Measurements from ENCODE around the gene MCCD1.
"Not testable (repeated sequence)": the region's sequence is repeated elsewhere in the genome, so short reads cannot be mapped to it uniquely, and the experiment has no call there.

The MCCD1 gene, protein sequence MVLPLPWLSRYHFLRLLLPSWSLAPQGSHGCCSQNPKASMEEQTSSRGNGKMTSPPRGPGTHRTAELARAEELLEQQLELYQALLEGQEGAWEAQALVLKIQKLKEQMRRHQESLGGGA

DNA sequence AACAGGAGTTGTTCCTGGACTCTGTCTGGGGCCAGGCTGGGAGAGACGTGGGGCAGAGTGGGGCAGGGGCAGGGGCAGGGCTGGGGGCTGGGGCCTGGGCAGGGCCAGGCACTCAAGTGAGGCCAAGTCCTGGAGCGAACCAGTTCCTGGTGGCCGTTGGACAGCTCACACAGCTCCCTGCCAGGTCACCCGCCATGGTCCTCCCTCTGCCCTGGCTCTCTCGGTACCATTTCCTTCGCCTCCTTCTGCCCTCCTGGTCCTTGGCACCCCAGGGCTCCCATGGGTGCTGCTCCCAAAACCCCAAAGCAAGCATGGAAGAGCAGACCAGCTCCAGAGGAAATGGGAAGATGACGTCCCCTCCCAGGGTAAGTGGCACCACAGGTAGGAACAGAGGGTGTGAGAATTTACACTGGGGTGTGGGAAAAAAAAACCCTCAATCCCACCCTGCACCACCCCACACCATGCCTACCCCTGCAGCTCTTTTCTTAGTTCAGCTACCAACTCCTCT, at the start of gene MCCD1:
Gene MCCD1, plus strand, starts transcription at position 142 of the 508 bp plus-strand sequence. Its CDS starts 53 bp downstream, at position 195.
- no peak for DNase-seq

DNA sequence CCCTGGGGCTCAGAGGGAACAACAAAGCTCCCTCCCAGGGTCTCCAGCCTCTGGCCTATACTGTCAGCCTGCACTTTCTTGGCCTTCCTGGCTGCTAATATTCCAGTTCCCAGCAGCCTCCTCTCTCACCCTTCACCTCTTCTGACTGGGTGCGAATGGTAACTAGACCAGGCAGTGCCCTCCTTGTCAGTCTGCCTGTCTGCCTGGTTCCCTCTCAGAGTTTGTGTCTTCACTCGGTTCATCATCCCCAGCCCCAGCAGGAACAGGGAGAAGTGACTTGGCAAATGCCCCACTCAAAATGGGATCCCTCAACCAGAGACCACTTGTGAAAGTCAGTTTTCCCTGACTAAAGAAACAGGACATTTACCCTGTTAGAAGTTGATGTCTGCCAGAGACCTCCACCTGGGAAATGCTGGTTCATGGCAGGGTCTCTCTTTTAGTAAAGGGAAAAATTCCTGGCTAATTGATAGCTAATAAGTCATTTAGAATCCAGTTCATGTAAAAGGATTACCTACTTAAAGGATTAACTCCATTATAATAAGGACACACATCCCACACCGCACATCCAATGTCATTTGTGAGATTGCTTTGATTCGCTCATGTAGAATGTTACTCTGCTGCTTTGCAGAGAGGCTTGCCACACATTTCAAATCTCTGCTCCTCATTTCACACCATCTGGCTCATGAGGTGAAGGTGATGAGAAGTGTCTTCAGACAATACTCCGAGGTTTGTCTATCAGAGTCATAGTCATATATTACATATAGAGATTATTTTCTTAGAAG, 49.4 kb upstream of the MCCD1 start:
- no peak for DNase-seq

DNA sequence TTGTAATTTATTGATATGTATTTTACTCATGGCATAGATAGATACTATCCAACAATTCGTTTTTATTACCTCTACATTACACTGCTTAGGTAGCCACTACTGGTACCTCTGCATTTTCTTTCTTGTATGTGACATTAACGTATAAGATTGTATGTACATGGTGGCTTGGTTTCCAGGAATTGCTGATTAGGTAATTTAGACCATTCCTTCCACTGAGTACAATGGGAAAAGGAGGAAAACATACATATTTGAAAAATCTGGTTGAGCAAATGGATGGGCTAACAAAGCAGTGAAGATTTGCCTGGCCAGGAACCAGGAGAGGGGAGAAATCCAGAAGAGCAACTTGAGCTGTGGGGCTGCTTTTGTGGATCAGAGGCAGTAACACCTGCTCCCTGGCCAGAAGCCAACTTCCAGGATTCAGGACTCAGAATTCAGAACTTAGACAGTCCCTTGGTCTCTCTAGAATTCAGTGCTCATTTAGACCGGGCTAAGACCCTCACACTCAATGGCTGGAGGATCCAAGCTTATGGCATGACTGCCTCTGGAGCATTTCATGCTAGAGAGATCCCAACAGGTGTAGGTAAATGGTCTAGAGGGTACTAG, 48.7 kb upstream of the MCCD1 start:
- DNase-seq = peak; percentile 59

DNA sequence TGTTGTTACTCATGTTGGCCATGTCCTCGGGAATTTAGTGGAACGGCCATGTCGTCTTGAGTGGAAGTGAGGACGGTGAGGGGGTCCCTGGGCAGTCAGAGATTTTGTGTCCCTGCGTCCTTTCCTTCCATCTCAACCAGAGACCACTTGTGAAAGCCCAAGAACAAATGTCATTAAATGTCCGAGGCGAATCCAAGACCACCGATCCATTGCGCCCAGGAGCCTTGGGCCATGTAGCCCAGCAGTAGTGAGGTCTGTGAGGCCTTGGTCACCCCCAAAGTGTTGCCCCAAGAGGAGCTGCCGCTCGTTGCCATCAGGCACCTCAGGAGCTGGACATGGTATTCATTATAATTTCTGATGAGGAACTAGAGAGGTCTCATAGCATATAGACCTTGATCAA, 48.2 kb upstream of the MCCD1 start:
- no peak for DNase-seq

DNA sequence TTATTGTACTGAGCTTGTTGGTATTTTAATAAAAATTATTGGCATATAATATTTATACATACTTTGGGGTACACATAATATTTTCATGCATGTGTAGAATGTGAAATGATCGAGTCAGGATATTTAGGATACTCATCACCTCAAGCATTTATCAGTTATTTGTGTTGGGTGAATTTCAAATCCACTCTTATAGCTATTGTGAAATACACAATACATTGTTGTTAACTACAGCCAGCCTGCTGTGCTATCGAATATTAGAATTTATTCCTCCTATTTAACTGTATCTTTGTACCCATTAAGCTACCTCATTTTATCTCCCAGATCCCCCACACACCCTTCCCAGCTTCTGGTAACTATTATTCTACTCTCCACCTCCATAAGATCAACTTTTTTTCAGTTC, 45.4 kb upstream of the MCCD1 start:
- DNase-seq = no peak

DNA sequence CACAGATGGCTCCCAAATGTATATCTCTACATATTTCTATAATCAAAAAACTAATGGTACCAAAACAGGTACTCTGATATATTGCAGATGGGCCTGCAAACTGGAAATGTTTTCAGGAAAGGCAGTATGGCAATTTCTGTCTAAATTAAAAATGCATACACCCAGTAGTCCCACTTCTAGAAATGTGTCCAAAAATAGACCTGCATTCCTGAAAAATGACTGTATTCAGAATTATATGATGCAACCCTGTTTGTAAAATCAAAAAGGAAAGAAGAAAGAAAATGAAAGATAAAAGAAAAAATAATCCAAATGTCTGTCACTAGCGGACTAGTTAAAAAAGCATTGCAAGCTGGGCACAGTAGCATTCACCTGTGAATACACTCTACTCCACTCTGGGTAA, 43.7 kb upstream of the MCCD1 start:
- DNase-seq = no peak

DNA sequence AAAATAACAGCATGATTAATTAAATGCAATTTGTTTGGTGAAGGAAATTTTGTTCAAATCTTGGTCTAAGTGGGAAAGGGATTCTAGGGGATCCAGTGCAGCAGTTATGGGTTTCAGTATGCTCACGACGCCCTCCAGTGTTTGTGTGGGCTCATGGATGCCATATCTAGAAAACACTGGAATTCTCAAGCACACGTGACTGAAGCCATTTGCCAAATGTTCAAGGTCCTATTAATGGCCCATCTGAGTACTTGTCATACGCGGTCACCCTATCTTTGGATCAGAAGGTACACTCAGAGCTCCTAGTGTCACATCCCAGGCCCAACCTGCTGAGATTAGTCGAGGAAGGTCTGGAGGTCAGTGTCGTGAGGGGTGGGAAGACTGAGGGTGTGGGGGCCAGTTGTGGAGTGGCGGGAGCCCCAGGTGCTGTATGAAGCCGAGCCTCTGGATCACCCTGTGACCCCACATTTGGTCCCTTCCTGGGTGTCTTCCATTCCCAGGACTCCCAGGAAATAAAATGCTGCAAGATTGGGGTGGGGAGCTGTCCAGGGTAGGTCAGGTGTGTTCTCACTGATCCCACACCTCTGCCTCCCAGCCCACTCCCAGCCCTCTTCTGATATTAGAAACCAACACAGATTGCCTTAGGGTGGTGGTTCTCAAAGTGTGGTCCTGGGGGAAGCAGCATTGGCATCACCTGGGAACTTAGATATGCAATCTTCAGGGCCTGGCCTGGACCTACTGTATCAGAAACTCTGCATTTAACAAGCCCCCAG, 42.5 kb upstream of the MCCD1 start:
- DNase-seq = not testable (repeated sequence)

DNA sequence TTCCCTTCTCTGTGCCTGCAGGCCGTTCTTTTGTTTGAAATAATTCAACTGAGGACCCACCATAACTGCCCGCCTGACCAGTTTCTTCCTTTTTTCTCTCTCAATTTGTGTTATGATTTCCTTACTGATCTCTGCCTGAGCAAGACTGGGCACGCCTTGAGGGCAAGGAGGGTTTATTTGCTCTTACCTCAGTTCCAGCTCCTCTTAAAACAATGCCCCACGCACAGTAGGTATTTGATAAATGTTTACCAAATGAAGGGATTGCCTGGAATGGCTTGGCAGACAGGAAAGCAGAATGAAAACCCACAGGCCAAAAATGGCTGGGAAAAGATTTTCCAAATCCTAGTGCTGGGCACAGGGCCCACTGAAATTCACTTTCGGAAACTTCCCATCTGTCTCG, 41.1 kb upstream of the MCCD1 start:
- DNase-seq = not testable (repeated sequence)

DNA sequence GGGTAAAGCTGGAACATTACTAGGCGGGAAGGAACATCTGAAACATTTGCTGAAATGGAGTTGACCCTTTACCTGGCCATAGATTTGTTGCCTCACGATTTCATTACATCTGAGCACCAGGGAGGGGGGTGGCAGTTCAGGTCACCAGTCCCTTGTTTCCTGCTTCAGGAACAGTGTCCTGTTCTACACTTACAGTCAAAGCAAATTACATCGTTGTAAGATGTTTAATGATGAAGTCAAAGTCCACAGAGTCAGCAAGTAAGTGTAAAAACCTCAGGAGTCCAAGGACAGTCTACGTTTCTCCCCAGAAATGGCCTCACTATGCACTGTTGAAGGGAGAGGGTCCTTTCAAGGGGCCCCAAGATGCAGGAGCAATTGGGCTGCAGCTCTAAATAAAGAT, 39.7 kb upstream of the MCCD1 start:
- no peak for DNase-seq

DNA sequence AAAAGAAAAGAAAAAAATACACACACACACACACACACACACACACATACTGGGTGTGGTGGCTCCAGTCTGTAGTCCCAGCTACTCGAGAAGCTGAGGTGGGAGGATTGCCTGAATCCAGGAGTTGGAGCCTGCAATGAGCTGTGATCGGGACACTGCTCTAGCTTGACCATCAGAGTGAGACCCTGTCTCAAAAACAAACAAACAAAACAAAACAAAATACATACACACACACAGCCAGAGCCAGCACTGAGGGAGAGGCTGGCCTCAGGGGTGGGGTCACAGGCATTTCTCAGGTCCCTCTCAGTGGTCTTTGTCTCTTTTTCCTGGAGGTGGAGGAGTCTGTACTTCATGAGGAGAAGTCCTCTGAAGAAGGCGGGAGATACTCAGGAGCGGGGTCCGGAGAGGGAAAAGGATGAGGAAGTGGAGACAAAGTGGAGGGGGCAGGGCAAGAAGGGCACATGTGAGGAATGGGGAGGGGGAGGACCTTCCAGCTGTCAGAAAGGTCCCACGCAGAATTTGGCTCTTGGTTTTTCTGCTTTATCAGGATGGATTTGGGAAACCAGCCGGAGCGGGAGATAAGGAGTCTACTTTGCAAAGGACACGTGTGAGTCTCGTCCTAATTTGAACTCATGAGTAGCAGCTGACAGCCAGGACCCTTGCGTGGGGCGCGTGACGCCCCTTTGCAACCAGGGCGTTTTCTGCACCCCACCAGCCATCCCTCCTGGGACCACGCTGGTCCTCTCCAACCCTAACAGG, 38.5 kb upstream of the MCCD1 start:
- no peak for DNase-seq

DNA sequence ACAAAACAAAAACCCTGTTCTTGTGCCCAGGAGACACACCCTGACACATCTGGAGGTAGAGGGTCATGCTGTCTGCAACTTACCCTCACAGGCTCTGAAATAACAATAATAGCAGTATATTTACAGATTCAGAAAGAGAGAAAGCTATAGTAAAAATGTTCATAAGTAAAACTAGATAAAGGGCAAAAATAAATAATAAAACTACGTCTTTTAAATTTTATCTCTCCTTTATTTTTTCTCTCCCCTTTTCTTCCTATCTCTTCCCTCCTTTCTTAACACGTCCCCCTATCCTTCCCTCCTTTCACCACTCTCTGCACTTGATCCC, 35.2 kb upstream of the MCCD1 start:
- DNase-seq = not testable (repeated sequence)

DNA sequence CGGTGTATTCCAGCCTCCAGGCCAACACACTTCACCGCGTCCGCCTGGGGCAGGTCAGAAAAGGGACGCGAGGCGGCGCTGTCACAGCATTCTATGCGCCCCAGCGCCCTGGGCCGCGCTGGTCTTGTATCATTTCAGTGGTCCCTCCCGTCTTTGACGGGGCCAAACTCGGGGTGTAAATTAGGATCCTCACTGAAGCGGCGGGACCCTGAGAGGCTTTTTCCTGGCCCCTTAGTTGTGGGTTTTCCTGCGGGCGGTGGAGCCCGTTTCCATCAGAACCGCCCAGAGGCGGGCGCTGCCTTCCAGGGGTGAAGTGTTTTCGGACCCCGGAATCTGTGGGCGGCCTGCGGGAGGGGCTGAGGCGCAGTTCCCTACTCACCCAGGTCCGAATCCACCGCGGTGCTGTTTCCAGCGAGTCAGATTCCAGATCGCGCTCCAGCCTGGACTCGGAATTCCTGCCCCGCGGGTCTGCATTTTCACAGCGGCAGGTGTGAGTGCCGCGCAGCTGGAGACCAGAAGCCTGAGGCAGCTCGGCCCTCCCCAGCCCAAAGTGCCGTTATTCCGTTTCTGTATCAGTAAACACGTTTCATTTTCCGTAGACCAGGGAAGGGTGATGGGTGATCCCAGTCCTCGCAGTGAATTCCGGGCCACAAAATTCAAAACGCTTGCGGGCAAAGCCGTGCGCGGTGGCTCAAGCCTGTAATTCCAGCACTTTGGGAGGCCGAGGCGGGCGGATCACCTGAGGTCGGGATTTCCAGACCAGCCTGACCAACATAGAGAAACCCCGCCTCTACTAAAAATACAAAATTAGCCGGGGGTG, 34.7 kb upstream of the MCCD1 start:
- peak; percentile 90 for DNase-seq

DNA sequence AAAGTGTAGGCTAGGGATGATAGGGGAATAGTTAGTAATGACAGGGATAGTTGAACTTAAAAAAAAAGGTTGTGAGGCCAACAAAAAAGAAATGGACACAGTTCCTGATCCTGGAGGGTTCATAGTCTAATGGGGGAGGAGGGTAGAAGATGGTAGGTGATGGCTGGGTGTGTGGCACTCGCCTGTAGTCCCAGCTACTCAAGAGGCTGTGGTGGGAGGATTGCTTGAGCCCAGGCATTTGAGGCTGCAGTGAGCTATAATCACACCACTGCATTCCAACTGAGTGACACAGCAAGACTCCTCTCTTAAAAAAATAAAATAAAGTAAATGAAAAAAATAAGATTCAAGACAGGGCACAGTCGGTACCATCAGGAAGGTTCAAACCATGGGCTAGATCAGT, 33.2 kb upstream of the MCCD1 start:
- no peak for DNase-seq

DNA sequence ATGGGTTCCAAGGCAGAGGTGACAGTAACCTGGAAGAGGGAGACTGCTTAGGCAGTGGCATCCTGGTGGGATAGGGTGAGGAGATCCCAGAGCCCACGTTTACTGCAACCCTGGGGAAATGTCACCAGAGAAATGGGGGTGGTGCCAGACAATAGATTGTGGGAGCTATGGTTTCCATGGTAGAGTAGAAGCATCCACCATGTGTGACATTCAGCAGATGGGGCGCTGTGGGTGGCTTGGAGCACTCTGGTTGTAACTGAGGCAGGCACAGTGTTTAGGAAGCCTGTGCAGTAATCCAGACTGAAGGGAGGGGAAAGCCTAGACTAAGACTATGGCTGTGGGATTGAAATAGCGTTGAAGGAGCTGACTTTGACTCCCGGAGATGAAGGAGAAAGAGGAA, 31.9 kb upstream of the MCCD1 start:
- not testable (repeated sequence) for DNase-seq

DNA sequence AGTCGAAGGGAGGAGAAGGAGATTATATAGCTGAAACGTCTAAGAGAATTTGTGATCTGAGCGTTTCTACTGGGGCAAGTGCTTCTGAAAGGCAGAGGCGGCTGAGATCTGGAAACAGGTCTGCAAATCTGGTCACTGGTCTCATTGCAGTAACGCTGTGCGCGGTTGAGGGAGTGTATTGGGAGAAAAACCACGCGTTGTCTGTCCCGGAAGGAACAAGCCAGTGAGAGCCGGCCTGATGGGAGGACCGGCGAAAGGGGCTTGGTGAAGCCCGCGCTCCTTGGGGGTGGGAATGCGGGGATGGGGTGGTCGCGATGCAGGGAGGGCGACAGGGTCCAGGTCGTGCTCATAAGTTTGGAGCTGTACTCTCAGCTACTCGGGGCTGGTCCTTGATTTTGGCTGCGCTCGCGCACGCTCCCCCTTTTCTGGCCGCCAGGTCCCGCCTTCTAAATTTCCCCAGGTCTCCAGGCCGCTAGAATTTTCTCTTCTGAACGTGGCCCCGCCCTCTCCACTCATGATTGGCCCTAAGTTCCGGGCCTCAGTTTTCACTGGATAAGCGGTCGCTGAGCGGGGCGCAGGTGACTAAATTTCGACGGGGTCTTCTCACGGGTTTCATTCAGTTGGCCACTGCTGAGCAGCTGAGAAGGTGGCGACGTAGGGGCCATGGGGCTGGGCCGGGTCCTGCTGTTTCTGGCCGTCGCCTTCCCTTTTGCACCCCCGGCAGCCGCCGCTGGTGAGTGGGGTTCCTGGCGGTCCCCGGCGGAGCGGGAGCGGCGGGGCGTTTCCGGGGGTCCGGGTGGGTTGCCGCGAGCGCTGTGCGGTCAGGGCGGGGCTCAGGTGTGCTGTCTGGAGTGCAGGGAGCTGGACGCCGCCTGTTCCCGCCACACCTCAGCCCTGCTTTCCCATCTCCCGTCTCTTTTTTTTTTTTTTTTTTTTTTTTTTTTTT, 31.0 kb upstream of the MCCD1 start, which contains the start of gene MICB:
Gene MICB, plus strand, starts transcription at position 615 of the 946 bp plus-strand sequence. Its CDS starts 49 bp downstream, at position 664.
- DNase-seq = peak; percentile 96

DNA sequence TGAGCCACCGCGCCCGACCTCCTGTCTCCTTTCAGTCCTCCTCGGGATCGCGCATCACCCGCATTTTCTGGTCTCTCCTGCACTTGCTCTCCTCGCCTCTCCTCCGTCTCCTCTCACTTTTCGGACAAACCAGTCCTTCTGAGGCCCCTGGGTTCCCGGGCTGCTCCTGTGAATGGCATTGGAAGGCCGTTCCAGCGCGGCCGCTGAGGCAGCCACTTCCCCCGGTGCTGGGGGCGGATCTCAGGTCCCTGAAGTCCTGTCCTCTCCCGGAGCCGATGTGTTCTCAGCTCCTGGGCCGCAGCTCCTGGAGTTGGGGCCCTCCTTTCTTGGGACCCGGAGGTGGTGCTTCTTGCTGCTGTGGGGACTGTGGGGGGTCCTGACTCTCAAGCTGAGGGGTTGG, 30.0 kb upstream of the MCCD1 start:
- DNase-seq = peak; percentile 67

DNA sequence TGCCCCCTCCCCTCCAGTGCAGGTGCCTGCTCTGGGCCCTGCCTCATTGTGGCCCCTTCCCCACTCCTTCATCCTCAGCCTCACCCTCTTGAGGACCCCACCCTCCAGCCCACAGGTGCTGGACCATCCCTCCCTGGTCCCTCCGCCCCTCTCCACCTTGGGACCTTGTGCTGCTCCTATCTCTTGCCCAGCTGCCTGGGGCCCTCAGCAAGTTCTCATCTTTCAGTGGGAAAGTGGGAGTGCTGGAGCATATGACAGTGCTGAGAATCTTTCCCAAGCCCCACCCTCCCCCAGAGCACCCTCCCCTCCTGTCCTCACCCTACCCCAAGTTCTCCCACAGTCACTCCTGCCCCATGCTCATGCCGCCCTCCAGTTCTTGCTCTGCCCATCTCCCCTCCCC, 29.1 kb upstream of the MCCD1 start:
- DNase-seq = not testable (repeated sequence)

DNA sequence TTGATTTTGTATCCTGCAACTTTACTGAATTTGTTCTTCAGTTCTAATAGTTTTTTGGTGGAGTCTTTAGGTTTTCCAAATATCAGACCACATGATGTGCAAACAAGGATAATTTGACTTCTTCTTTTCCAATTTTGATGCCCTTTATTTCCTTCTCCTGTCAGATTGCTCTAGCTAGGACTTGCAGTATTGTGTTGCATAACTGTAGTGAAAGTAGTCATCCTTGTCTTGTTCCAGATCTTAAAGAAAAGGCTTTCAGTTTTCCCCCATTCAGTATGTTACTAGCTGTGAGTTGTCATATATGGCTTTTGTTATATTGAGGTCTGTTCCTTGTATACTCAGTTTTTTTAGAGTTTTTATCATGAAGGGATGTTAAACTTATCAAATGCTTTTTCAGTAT, 26.2 kb upstream of the MCCD1 start:
- no peak for DNase-seq

DNA sequence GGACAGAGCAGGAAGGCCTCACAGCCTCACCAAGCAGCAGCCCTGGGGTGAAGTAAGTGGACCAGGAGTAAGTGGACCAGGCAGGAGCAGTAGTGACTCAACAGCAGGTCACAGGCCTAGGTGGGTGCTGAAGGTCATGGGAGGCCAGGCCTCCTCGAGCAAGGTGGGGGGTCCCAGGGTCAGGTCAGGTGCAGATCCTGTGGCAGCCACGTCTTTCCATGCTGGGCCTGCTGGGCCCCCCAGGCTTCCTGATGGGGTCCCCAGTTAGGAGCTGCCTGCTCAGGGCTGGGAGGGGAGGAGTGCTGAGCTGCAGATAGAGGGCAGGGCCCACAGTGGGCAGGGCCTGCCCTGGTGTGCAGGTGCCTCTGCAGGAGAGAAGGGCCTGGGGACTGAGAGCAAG, 19.7 kb upstream of the MCCD1 start:
- DNase-seq = not testable (repeated sequence)

DNA sequence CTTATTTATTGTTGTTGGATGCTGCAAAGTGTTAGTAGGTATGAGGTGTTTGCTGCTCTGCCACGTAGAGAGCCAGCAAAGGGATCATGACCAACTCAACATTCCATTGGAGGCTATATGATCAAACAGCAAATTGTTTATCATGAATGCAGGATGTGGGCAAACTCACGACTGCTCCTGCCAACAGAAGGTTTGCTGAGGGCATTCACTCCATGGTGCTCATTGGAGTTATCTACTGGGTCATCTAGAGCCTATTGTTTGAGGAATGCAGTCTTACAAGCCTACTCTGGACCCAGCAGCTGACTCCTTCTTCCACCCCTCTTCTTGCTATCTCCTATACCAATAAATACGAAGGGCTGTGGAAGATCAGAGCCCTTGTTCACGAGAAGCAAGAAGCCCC, 18.8 kb upstream of the MCCD1 start:
- DNase-seq = no peak

Measured in DMS53 (cell line).